SK-N-SH (cell line): ENCODE results near the gene KCNE3. TPM values are rescaled to one million over a fixed set of nuclear protein-coding genes. Genes with fewer than 3 reads are reported as not detected.
A peak's percentile ranks its signal among the peaks of the same experiment; 100 is the strongest.

Experiments
- CTCF ChIA-PET: fragments of 300-600, 350-600 bp; formaldehyde crosslinking; extraction: SDS; loops from one replicate; lab custom pipeline; 2021; lab: Yijun Ruan, JAX
- POLR2A ChIA-PET: fragments of 350-600 bp; sonication (Branson Sonifier 250); formaldehyde crosslinking; extraction: SDS; loops from one replicate; lab custom pipeline; 2020; ENCODE audit warnings: antibody characterized with exemption, inconsistent platforms; lab: Yijun Ruan, JAX
- DNase-seq: peaks from one replicate; pipeline ENCODE4 v3.0.0; 2012
- H2AFZ ChIP-seq: fragments of 200-600 bp; sonication (generic); 2 replicates; pipeline ENCODE4 v1.8.1; 2016; ENCODE audit warnings: antibody characterized with exemption, mild to moderate bottlenecking, low read depth
- H3F3A ChIP-seq: fragments of 200-600 bp; sonication (generic); replicated peaks from 2 replicates; pipeline ENCODE3; 2016; ENCODE audit warnings: antibody characterized with exemption, mild to moderate bottlenecking; ENCODE audit not compliant: insufficient read depth
- H3K27ac ChIP-seq, 2 experiments: fragments of 200-500 bp in 1 of 2; fragments of 200-600 bp in 1 of 2; sonication (Bioruptor generic) in 1 of 2; sonication (generic), shearing (Covaris generic) in 1 of 2; 2 replicates each; pipeline versions ENCODE4 v1.5.1 to v1.6.1; 2014 to 2016; ENCODE audit warnings: low read depth in 2 of 2, inconsistent platforms in 1 of 2, low read length in 1 of 2, mild to moderate bottlenecking in 1 of 2, mixed read lengths in 1 of 2
- H3K27me3 ChIP-seq: fragments of 200-600 bp; sonication (generic), shearing (Covaris generic); 2 replicates; pipeline ENCODE4 v1.6.1; 2016; ENCODE audit warnings: mixed run types; ENCODE audit not compliant: insufficient read depth
- H3K36me3 ChIP-seq, 2 experiments: fragments of 200-500 bp in 1 of 2; fragments of 200-600 bp in 1 of 2; sonication (Bioruptor generic) in 1 of 2; sonication (generic) in 1 of 2; replicated peaks in 1 of 2; 2 replicates each; pipeline versions ENCODE3 to v1.5.1; 2014 to 2016; ENCODE audit warnings: low read length in 1 of 2, mild to moderate bottlenecking in 1 of 2; ENCODE audit not compliant: insufficient read depth in 2 of 2, control insufficient read depth in 1 of 2
- H3K4me1 ChIP-seq, 2 experiments: fragments of 200-500 bp in 1 of 2; fragments of 200-600 bp in 1 of 2; sonication (Bioruptor generic) in 1 of 2; sonication (generic), shearing (Covaris generic) in 1 of 2; 2 replicates each; pipeline versions ENCODE4 v1.5.1 to v1.6.1; 2014 to 2016; ENCODE audit warnings: low read depth in 1 of 2, low read length in 1 of 2, mixed run types in 1 of 2; ENCODE audit not compliant: insufficient read depth in 2 of 2, control insufficient read depth in 1 of 2
- H3K4me2 ChIP-seq: fragments of 200-600 bp; sonication (generic), shearing (Covaris generic); 2 replicates; pipeline ENCODE4 v1.6.1; 2017; ENCODE audit warnings: mixed run types
- H3K4me3 ChIP-seq, 2 experiments: fragments of 200-500 bp in 1 of 2; fragments of 200-600 bp in 1 of 2; sonication (Bioruptor generic) in 1 of 2; sonication (generic), shearing (Covaris generic) in 1 of 2; 2 replicates each; pipeline versions ENCODE4 v1.5.1 to v1.8.1; 2014 to 2016; ENCODE audit warnings: low read depth in 2 of 2, inconsistent platforms in 1 of 2, low read length in 1 of 2, mild to moderate bottlenecking in 1 of 2, mixed read lengths in 1 of 2, moderate library complexity in 1 of 2
- H3K79me2 ChIP-seq: fragments of 200-600 bp; sonication (generic); 2 replicates; pipeline ENCODE4 v1.8.1; 2017; ENCODE audit warnings: mild to moderate bottlenecking; ENCODE audit not compliant: insufficient read depth
- H3K9ac ChIP-seq: fragments of 200-600 bp; sonication (generic); 2 replicates; pipeline ENCODE4 v1.6.1; 2017; ENCODE audit warnings: mixed run types
- H3K9me2 ChIP-seq: fragments of 200-600 bp; sonication (generic); 2 replicates; pipeline ENCODE4 v1.6.1; 2017; ENCODE audit warnings: mixed run types
- H3K9me3 ChIP-seq: fragments of 200-600 bp; sonication (generic); 2 replicates; pipeline ENCODE4 v1.6.1; 2017; ENCODE audit warnings: mixed run types, mild to moderate bottlenecking, moderate library complexity
- H4K20me1 ChIP-seq: fragments of 200-600 bp; sonication (generic); 2 replicates; pipeline ENCODE4 v1.6.1; 2017; ENCODE audit warnings: mild to moderate bottlenecking, mixed run types; ENCODE audit not compliant: insufficient read depth
- CHD2 ChIP-seq: fragments of 150-350 bp; IDR thresholded peaks from 2 replicates; pipeline ENCODE4 v1.6.1; 2018; ENCODE audit warnings: low read length; ENCODE audit not compliant: partially characterized antibody
- CTCF ChIP-seq: fragments of 200-600 bp; sonication (generic); IDR thresholded peaks from 2 replicates; pipeline ENCODE4 v1.6.1; 2017; ENCODE audit warnings: antibody characterized with exemption, mild to moderate bottlenecking, moderate library complexity
- EP300 ChIP-seq, 2 experiments: IDR thresholded peaks; 2 replicates each; pipeline versions ENCODE4 v1.4.0 to v1.6.1; 2012; ENCODE audit warnings: borderline replicate concordance in 1 of 2, low read depth in 1 of 2, low read length in 1 of 2
- FOSL2 ChIP-seq: IDR thresholded peaks from 2 replicates; pipeline ENCODE4 v1.4.0; 2012; ENCODE audit warnings: low read depth, mild to moderate bottlenecking, moderate library complexity, borderline replicate concordance
- GATA2 ChIP-seq: sonication (generic); formaldehyde crosslinking; IDR thresholded peaks from 2 replicates; pipeline ENCODE4 v1.5.0; 2020; ENCODE audit warnings: mild to moderate bottlenecking, missing genetic modification reagents
- MXI1 ChIP-seq: IDR thresholded peaks from 2 replicates; pipeline ENCODE4 v1.6.1; 2012; ENCODE audit warnings: mild to moderate bottlenecking, low read depth, low read length, improper control_type of control experiment
- NRF1 ChIP-seq: IDR thresholded peaks from 2 replicates; pipeline ENCODE4 v1.6.1; 2012; ENCODE audit warnings: low read depth, mild to moderate bottlenecking, low read length
- POLR2AphosphoS5 ChIP-seq: IDR thresholded peaks from 2 replicates; pipeline ENCODE4 v1.6.1; 2012; ENCODE audit warnings: low read depth, low read length
- RCOR1 ChIP-seq: fragments of 150-350 bp; IDR thresholded peaks from 2 replicates; pipeline ENCODE4 v1.6.1; 2017; ENCODE audit warnings: antibody characterized with exemption, low read length
- REST ChIP-seq: IDR thresholded peaks from 2 replicates; pipeline ENCODE4 v1.6.1; 2012; ENCODE audit warnings: mild to moderate bottlenecking, low read depth, low read length, moderate library complexity
- TCF12 ChIP-seq: IDR thresholded peaks from 2 replicates; pipeline ENCODE4 v1.4.0; 2012
- TEAD4 ChIP-seq: IDR thresholded peaks from 2 replicates; pipeline ENCODE4 v1.4.0; 2012; ENCODE audit warnings: mild to moderate bottlenecking, borderline replicate concordance; ENCODE audit not compliant: insufficient read depth
- USF1 ChIP-seq: IDR thresholded peaks from 2 replicates; pipeline ENCODE4 v1.4.0; 2012; ENCODE audit warnings: low read depth, borderline replicate concordance
- YY1 ChIP-seq: IDR thresholded peaks from 2 replicates; pipeline ENCODE4 v1.4.0; 2012; ENCODE audit warnings: low read depth, mild to moderate bottlenecking
- WGBS: methylation state at CpG from one replicate; pipeline ENCODE4 v1.1.6; 2017; ENCODE audit warnings: low lambda C conversion rate; 5-methylcytosine and 5-hydroxymethylcytosine counted together
- polyA plus RNA-seq, 3 experiments: library from polyadenylated mRNA; depleted of rRNA; stranded (reverse); fragments of >200 nt; gene quantifications; 2 replicates each; pipeline ENCODE4 v1.2.3, GENCODE V29; 2012

Gene KCNE3
- polyA plus RNA-seq, 1 of the 3 experiments (the other 2 are of a cell fraction): not detected

GRCh38 chr11:74447720-74448119 is 19.6 kb downstream of the KCNE3 start:
- Histone ChIP-seq H3K4me2 (no peak overlapping the region), H3K9me3 (no peaks in the 10 kb centered on the region), H4K20me1 (no peaks in the 10 kb centered on the region), H3K27me3 (no peaks in the 10 kb centered on the region), H3K27ac (no peak overlapping the region), H3F3A (no peaks in the 10 kb centered on the region), H3K4me1 (peaks cover 0 to 23% of the 10 kb centered on the region in 2 experiments; a peak in 3 of 4 replicates), H3K36me3 (no peaks in the 10 kb centered on the region), H3K9me2 (no peaks in the 10 kb centered on the region), H3K9ac (no peak overlapping the region), H3K4me3 (no peak overlapping the region), H3K79me2 (no peaks in the 10 kb centered on the region), H2AFZ (no peak overlapping the region)
- CTCF ChIA-PET: interaction anchor here (1.0 to 14.5 kb wide), 7 partner anchors 13 to 200 kb away, joined by 3 to 349 read pairs (median 11); partner anchors contain the start of gene PGM2L1
- no peak for DNase-seq
- TF ChIP-seq RCOR1 (peak; percentile 64; the same call in 1 of the 2 replicates), USF1 (no peak), GATA2 (CRISPR knock-in tag) (0 out of 2 replicates have a peak, but pooled peaks have one; percentile 14), NRF1 (no peak)
- POLR2A ChIA-PET: interaction anchor here (1.3 kb wide), 1 partner anchor 192 kb away, joined by 3 read pairs; no protein-coding TSS in a partner anchor

- POLR2A ChIA-PET: interaction anchor here (1.3 kb wide), 1 partner anchor 276 kb away, joined by 4 read pairs; the partner anchor contains the start of genes C2CD3 and PPME1
Measured at GRCh38 chr11:74446532-74446938, 20.8 kb downstream of the KCNE3 start.

More at GRCh38 chr11:74446532-74446938, 20.8 kb downstream of the KCNE3 start:
- 58% methylated on average over 1 of the region's 1 CpG for WGBS
- Histone ChIP-seq H4K20me1 (no peaks in the 10 kb centered on the region), H3K4me1 (peaks cover 0 to 23% of the 10 kb centered on the region in 2 experiments; a peak in 3 of 4 replicates), H3K9me2 (no peaks in the 10 kb centered on the region), H3K4me3 (no peak overlapping the region), H3K79me2 (no peaks in the 10 kb centered on the region), H3K27me3 (no peaks in the 10 kb centered on the region), H3K9ac (no peak overlapping the region), H3K27ac (peak overlapping the region in 1 of 2 experiments; percentile 69; a peak in 2 of 4 replicates), H3K9me3 (no peaks in the 10 kb centered on the region), H3K36me3 (no peaks in the 10 kb centered on the region), H3K4me2 (no peak overlapping the region), H2AFZ (no peak overlapping the region), H3F3A (no peaks in the 10 kb centered on the region)
- peak; percentile 77 for TF ChIP-seq CHD2
- no peak for TF ChIP-seq MXI1
- peak; percentile 79 for TF ChIP-seq RCOR1
- TF ChIP-seq FOSL2: no peak
- TF ChIP-seq POLR2AphosphoS5: no peak
- no peak for TF ChIP-seq REST
- peak in 1 of 2 experiments; percentile 65; a peak in 1 of 4 replicates for TF ChIP-seq EP300 (IDR thresholded peaks at IDR 0.05; ENCODE audit: borderline replicate concordance in 1 of 2, low read depth in 1 of 2, low read length in 1 of 2)
- no peak for TF ChIP-seq YY1
- TF ChIP-seq TEAD4: no peak
- no peak for TF ChIP-seq CTCF
- peak; percentile 47; the same call in 1 of the 2 replicates for TF ChIP-seq TCF12
- CTCF ChIA-PET: interaction anchor here (1.1 to 14.5 kb wide), 7 partner anchors 46 to 483 kb away, joined by 3 to 349 read pairs (median 6); partner anchors contain the start of gene PGM2L1
- DNase-seq: peak; percentile 70
